ENCODE results near the gene COX7C. TPM values are rescaled to one million over a fixed set of nuclear protein-coding genes. Genes with fewer than 3 reads are reported as not detected.
"Not testable (repeated sequence)": the region's sequence is repeated elsewhere in the genome, so short reads cannot be mapped to it uniquely, and the experiment has no call there.

COX7C gene
- total RNA-seq, 4 donors from 2014 or later, result 217 to 683 (median 474) TPM

DNA sequence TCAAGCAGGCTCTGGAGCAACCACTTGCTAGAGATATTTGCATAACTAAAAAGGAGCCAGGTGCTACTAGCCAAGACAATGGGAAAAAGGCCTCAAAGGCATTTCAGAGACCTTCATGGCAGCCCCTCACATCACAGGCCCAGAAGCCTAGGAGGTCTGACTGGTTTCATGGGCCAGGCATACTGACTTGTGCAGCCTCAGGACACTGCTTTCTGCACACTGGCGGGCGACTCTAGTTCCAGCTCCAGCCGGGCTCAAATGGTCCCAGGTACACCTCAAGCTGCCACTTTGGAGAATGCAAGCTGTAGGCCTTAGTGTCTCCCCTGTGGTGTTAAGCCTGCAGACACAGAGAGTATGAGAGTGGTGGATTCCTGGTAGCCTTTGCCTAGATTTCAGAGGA lies 27.1 kb downstream of the COX7C start:
- H3K27me3 ChIP-seq, result no peaks in the 10 kb centered on the region
- intact Hi-C loops (cut with DNase I), result no loop called here
- H3K9me3 ChIP-seq, result no peaks in the 10 kb centered on the region
- DNase-seq, result no peak
- no peaks in the 10 kb centered on the region for H3K36me3 ChIP-seq
- H3K4me3 ChIP-seq (replicated peaks in 1 of 3), result no peak overlapping the region
- TF ChIP-seq POLR2A (IDR thresholded peaks at IDR 0.05), result no peak
- TF ChIP-seq CTCF (IDR thresholded peaks at IDR 0.05), result no peak
- no peak overlapping the region for H3K27ac ChIP-seq
- H3K4me1 ChIP-seq, result no peaks in the 10 kb centered on the region
- WGBS, 2 donors, result 92 to 100% methylated on average over 3 of the region's 3 CpGs

GRCh38 chr5:86645885-86646284 lies 28.1 kb downstream of the COX7C start:
- H3K27me3 ChIP-seq, result no peaks in the 10 kb centered on the region
- H3K4me3 ChIP-seq (replicated peaks in 1 of 3), result no peak overlapping the region
- DNase-seq, result no peak
- H3K36me3 ChIP-seq, result no peaks in the 10 kb centered on the region
- H3K9me3 ChIP-seq, result no peaks in the 10 kb centered on the region
- no peak overlapping the region for H3K27ac ChIP-seq
- no peak for TF ChIP-seq POLR2A (IDR thresholded peaks at IDR 0.05)
- no peak for TF ChIP-seq CTCF (IDR thresholded peaks at IDR 0.05)
- no peaks in the 10 kb centered on the region for H3K4me1 ChIP-seq
- intact Hi-C loops (cut with DNase I), result no loop called here

DNA sequence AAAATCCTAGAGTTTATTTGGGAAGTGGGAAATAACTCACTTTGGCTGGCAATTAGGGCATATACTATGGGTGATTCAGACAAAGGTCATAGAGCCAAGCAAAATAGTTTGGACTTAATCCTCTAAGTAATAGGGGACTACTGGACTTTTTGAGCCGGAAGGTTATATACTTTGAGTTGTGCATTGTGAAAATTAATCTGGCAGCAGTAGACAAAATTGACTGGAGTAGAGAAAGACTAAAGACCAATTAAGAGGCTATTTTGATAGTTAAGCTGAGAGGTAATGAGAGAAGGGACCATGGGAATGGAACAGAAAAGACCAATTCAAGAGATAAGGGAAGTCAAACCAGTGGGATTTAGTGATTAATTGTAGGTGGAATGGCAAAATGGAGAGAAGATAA lies 28.9 kb downstream of the COX7C start:
- no peaks in the 10 kb centered on the region for H3K27me3 ChIP-seq
- WGBS, 2 donors, result 85 to 91% methylated on average over 1 of the region's 1 CpG
- no peak overlapping the region for H3K4me3 ChIP-seq (replicated peaks in 1 of 3)
- no peak overlapping the region for H3K27ac ChIP-seq
- H3K4me1 ChIP-seq, result no peaks in the 10 kb centered on the region
- no peak for TF ChIP-seq CTCF (IDR thresholded peaks at IDR 0.05)
- TF ChIP-seq POLR2A (IDR thresholded peaks at IDR 0.05), result no peak
- DNase-seq, result no peak
- H3K9me3 ChIP-seq, result no peaks in the 10 kb centered on the region
- intact Hi-C loops (cut with DNase I), result no loop called here
- no peaks in the 10 kb centered on the region for H3K36me3 ChIP-seq

- Histone ChIP-seq H3K4me3 (replicated peaks in 1 of 3) (no peak overlapping the region), H3K36me3 (no peaks in the 10 kb centered on the region), H3K27me3 (no peaks in the 10 kb centered on the region), H3K9me3 (no peaks in the 10 kb centered on the region), H3K4me1 (no peaks in the 10 kb centered on the region), H3K27ac (no peak overlapping the region)
- TF ChIP-seq CTCF (IDR thresholded peaks at IDR 0.05) (no peak), POLR2A (IDR thresholded peaks at IDR 0.05) (no peak)
- DNase-seq, result no peak
- WGBS, 2 donors, result 75 to 78% methylated on average over 3 of the region's 3 CpGs
- intact Hi-C loops (cut with DNase I), result no loop called here
Measured at GRCh38 chr5:86649832-86650505, 32.2 kb downstream of the COX7C start.

DNA sequence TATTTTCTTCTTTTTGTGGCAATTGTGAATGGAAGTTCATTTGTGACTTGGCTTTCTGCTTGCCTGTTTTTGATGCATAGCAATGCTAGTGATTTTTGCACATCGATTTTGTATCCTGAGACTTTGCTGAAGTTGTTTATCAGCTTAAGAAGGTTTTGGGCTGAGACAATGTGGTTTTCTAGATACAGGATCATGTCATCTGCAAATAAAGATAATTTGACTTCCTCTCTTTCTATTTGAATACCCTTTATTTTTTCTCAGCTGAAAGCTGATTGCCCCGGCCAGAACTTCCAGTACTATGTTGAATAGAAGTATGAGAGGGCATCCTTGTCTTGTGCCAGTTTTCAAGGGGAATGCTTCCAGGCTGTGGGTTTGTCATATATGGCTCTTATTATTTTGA lies 43.0 kb downstream of the COX7C start:
- DNase-seq; H3K4me3 ChIP-seq (replicated peaks in 1 of 3); H3K27ac ChIP-seq; intact Hi-C loops (cut with DNase I); H3K4me1 ChIP-seq; H3K27me3 ChIP-seq; H3K9me3 ChIP-seq; H3K36me3 ChIP-seq: not testable (repeated sequence)
- WGBS, 2 donors, result 82 to 83% methylated on average over 2 of the region's 2 CpGs

GRCh38 chr5:86664173-86664572 lies 46.4 kb downstream of the COX7C start:
- no peak for DNase-seq
- intact Hi-C loops (cut with DNase I), result no loop called here
- Histone ChIP-seq H3K27ac (no peak overlapping the region), H3K36me3 (no peaks in the 10 kb centered on the region), H3K9me3 (no peaks in the 10 kb centered on the region), H3K27me3 (no peaks in the 10 kb centered on the region), H3K4me3 (replicated peaks in 1 of 3) (no peak overlapping the region), H3K4me1 (no peaks in the 10 kb centered on the region)
- TF ChIP-seq CTCF (IDR thresholded peaks at IDR 0.05) (no peak), POLR2A (IDR thresholded peaks at IDR 0.05) (no peak)
- WGBS, 2 donors, result 84 to 91% methylated on average over 2 of the region's 2 CpGs
